Omental fat pad (tissue), 4 donors: Measurements from ENCODE around the gene NUP37. TPM values are rescaled to one million over a fixed set of nuclear protein-coding genes. Genes with fewer than 3 reads are reported as not detected.

Experiments used
- total RNA-seq, 4 donors: library from RNA; depleted of rRNA; stranded (reverse); fragments of >200 nt; gene quantifications; one replicate each; pipeline ENCODE4 v1.1.0, GENCODE V29; 2016

NUP37 gene
- total RNA-seq, 4 donors from 2014 or later: 14.9 to 22.9 (median 19.0) TPM

Other genes with a start within 250 kb of the NUP37 start
- gene DRAM1, start 242.5 kb downstream of the NUP37 start, total RNA-seq: 10 to 100 TPM; 22.3 to 37.5 (median 25.4) TPM
- 10 to 100 TPM; 44.7 to 95.4 (median 71.7) TPM for gene WASHC3, start 58.1 kb downstream of the NUP37 start, total RNA-seq
- gene PARPBP, start 69 bp upstream of the NUP37 start, total RNA-seq: 1 to 10 TPM; 1.1 to 4.9 (median 1.3) TPM
- not detected for gene PMCH, start 77.7 kb upstream of the NUP37 start, total RNA-seq